K562 (cell line): Measurements from ENCODE around the gene ANXA1.

Source experiments
- CTCF ChIP-seq, 3 experiments: IDR thresholded peaks in 2 of 3; conservative IDR thresholded peaks in 1 of 3; 2 replicates each; pipeline ENCODE4 v1.5.1; 2011 to 2012; ENCODE audit warnings: low read length in 3 of 3, mild to moderate bottlenecking in 3 of 3, control low read depth in 2 of 3, improper control_type of control experiment in 1 of 3, inconsistent platforms in 1 of 3, low read depth in 1 of 3, mixed read lengths in 1 of 3, moderate library complexity in 1 of 3; ENCODE audit not compliant: insufficient read depth in 2 of 3
- DNMT1 ChIP-seq: fragments of 450-650 bp; IDR thresholded peaks from 2 replicates; pipeline ENCODE4 v1.6.1; 2016; ENCODE audit warnings: antibody characterized with exemption, mild to moderate bottlenecking
- NFRKB ChIP-seq: fragments of 450-650 bp; IDR thresholded peaks from 2 replicates; pipeline ENCODE4 v1.6.1; 2016; ENCODE audit warnings: low read depth
- SETDB1 ChIP-seq: IDR thresholded peaks from one replicate; pipeline ENCODE4 v1.6.1; 2012; ENCODE audit warnings: low read length, control low read depth, inconsistent platforms
- SMC3 ChIP-seq: conservative IDR thresholded peaks from 2 replicates; pipeline ENCODE4 v1.6.1; 2011; ENCODE audit warnings: low read depth, low read length, improper control_type of control experiment; ENCODE audit not compliant: insufficient read depth
- SRSF1 ChIP-seq: fragments of 200-400 bp; formaldehyde crosslinking; IDR thresholded peaks from 2 replicates; pipeline ENCODE4 v1.6.1; 2017; ENCODE audit warnings: mild to moderate bottlenecking, low read depth, low read length, moderate library complexity
- ZBTB34 ChIP-seq: fragments of 250-450 bp; sonication (Bioruptor Pico); IDR thresholded peaks from 2 replicates; pipeline ENCODE4 v1.8.0; 2021; ENCODE audit warnings: mild to moderate bottlenecking, moderate library complexity
- ZC3H11A ChIP-seq: IDR thresholded peaks from 2 replicates; pipeline ENCODE4 v1.6.1; 2012; ENCODE audit warnings: low read depth, low read length, improper control_type of control experiment
- ZNF232 ChIP-seq: sonication (generic); formaldehyde crosslinking; IDR thresholded peaks from 2 replicates; pipeline ENCODE4 v1.8.0; 2022; ENCODE audit warnings: mild to moderate bottlenecking, missing genetic modification reagents
- TF ChIP-seq, protein P1 (sequence below), 2 experiments: IDR thresholded peaks; 2 replicates each; pipeline ENCODE4 v1.6.1; 2012; ENCODE audit warnings: improper control_type of control experiment in 2 of 2, low read depth in 2 of 2, low read length in 2 of 2, borderline replicate concordance in 1 of 2

DNA sequence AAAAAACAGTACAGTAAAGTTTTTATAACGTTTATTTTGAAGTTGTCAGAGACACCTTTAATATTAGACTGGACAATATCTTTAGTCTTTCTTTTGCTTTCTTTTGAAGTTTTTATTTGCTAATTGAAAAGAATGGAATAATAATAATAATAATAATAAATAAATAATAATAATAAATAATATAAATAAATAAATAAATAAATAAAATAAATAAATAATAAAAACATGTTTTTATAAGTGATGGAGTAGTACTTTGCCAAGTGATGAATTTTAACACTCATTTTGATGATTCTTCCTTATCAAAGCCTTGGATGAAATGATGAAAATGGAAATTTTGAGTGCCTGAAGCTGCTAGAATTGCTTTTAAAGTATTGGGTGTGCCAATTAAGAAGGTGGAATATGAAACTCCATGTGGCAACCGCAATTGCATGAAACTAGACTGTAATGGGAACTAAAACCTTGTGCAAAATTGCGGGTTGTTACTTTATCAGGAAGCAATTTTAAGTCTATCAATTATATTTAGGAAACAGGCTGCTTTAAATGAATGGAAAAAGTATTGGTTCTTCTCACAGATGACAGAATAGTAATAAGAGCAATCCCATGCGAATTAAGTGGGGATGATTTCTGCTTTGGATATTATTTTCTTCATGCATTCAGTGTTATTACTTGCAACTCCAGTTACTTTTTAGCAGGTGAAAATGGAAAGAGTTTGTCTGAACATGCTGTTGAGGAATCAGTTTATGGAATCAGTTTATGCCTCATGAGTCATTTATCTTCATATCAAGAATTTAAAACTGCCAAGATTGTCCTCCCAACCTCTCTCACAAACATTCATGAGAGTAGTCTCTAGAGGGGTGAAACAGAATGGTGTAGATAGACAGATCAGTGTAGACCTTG lies 4.6 kb downstream of the ANXA1 start:
- TF ChIP-seq ZNF232 (CRISPR knock-in tag) (no peak), CTCF (IDR thresholded peaks at IDR 0.05 in 2 of 3, conservative IDR thresholded peaks at IDR 0.05 in 1 of 3; ENCODE audit: insufficient read depth in 2 of 3, low read depth in 1 of 3, low read length in 3 of 3) (no peak), SETDB1 (no peak), DNMT1 (no peak), NFRKB (no peak), ZC3H11A (no peak), SRSF1 (no peak), ZBTB34 (CRISPR knock-in tag) (no peak), SMC3 (no peak)
- TF ChIP-seq, protein P1, sequence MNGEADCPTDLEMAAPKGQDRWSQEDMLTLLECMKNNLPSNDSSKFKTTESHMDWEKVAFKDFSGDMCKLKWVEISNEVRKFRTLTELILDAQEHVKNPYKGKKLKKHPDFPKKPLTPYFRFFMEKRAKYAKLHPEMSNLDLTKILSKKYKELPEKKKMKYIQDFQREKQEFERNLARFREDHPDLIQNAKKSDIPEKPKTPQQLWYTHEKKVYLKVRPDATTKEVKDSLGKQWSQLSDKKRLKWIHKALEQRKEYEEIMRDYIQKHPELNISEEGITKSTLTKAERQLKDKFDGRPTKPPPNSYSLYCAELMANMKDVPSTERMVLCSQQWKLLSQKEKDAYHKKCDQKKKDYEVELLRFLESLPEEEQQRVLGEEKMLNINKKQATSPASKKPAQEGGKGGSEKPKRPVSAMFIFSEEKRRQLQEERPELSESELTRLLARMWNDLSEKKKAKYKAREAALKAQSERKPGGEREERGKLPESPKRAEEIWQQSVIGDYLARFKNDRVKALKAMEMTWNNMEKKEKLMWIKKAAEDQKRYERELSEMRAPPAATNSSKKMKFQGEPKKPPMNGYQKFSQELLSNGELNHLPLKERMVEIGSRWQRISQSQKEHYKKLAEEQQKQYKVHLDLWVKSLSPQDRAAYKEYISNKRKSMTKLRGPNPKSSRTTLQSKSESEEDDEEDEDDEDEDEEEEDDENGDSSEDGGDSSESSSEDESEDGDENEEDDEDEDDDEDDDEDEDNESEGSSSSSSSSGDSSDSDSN (IDR thresholded peaks at IDR 0.05; ENCODE audit: borderline replicate concordance in 1 of 2, low read depth in 2 of 2, low read length in 2 of 2): no peak
